NCI-H526 (cell line): Measurements from ENCODE around the gene GBP3.
A peak's percentile ranks its signal among the peaks of the same experiment; 100 is the strongest.
"Not testable (repeated sequence)": the region's sequence is repeated elsewhere in the genome, so short reads cannot be mapped to it uniquely, and the experiment has no call there.

Experiments
- DNase-seq, 2 experiments: peaks; one replicate each; lab custom pipeline; 2025; lab: John Stamatoyannopoulos, UW

Gene GBP3

GRCh38 chr1:88976235-88976634 lies 46.4 kb downstream of the GBP3 start:
- no peak for DNase-seq

- not testable (repeated sequence) for DNase-seq
Measured at GRCh38 chr1:88974616-88975172, 48.0 kb downstream of the GBP3 start.

- peak; percentile 43 to 53 for DNase-seq
Measured at GRCh38 chr1:88973520-88974137, 49.0 kb downstream of the GBP3 start.

GRCh38 chr1:88961647-88962275 lies 60.9 kb downstream of the GBP3 start:
- DNase-seq: no peak

GRCh38 chr1:88961081-88961480 lies 61.6 kb downstream of the GBP3 start:
- DNase-seq: no peak
